ENCODE measurements around the gene UNC93A. TPM values are rescaled to one million over a fixed set of nuclear protein-coding genes. Genes with fewer than 3 reads are reported as not detected.
"Not testable (repeated sequence)": the region's sequence is repeated elsewhere in the genome, so short reads cannot be mapped to it uniquely, and the experiment has no call there.

UNC93A gene
- total RNA-seq, 1 experiment from 2014 or later, result not detected

- Histone ChIP-seq H3K4me1 (ENCODE audit: control insufficient read depth in 1 of 2, insufficient read depth in 2 of 2, low read length in 2 of 2) (no peaks in the 10 kb centered on the region), H3K27me3 (ENCODE audit: insufficient read depth, low read length) (peaks cover 25% of the 10 kb centered on the region), H3K9me3 (ENCODE audit: control insufficient read depth in 1 of 2, insufficient read depth in 1 of 2, low read depth in 1 of 2, low read length in 2 of 2) (no peaks in the 10 kb centered on the region), H2AFZ (ENCODE audit: low read depth, low read length, poor library complexity, severe bottlenecking) (no peak overlapping the region), H4K20me1 (ENCODE audit: insufficient read depth) (no peaks in the 10 kb centered on the region), H3K79me2 (ENCODE audit: insufficient read depth, low read length) (no peaks in the 10 kb centered on the region), H3K4me2 (ENCODE audit: low read length) (no peak overlapping the region), H3K4me3 (replicated peaks in 1 of 2; ENCODE audit: low read depth in 1 of 2, low read length in 2 of 2) (no peak overlapping the region), H3K36me3 (ENCODE audit: control insufficient read depth in 1 of 2, insufficient read depth in 2 of 2, low read length in 2 of 2) (no peaks in the 10 kb centered on the region), H3K9me2 (ENCODE audit: insufficient read depth) (no peaks in the 10 kb centered on the region), H3K9ac (ENCODE audit: low read length) (no peak overlapping the region), H3K27ac (ENCODE audit: low read depth, low read length) (no peak overlapping the region)
- ChIA-PET POLR2A (no interaction called here), RAD21 (ENCODE audit: low non-redundant PET in 1 of 2, low total read pairs in 2 of 2, uncharacterized antibody in 2 of 2, unreplicated experiment in 2 of 2) (no interaction called here), CTCF (no interaction called here)
- TF ChIP-seq POLR2AphosphoS5 (IDR thresholded peaks at IDR 0.05; ENCODE audit: low read depth, low read length), result no peak
- no peak for TF ChIP-seq REST (IDR thresholded peaks at IDR 0.05; ENCODE audit: low read depth)
- DNase-seq (ENCODE audit: low read depth, low spot score) (no peak), ATAC-seq (no peak)
- intact Hi-C loops (cut with micrococcal nuclease), result loop anchor here (10.0 kb wide), 2 partner anchors 103 to 513 kb away; no protein-coding TSS in a partner anchor
- no TSS peak for BruUV-seq (replicated peaks)
These were observed 3.5 kb upstream of the UNC93A start for GRCh38 chr6:167287513-167288048.

DNA sequence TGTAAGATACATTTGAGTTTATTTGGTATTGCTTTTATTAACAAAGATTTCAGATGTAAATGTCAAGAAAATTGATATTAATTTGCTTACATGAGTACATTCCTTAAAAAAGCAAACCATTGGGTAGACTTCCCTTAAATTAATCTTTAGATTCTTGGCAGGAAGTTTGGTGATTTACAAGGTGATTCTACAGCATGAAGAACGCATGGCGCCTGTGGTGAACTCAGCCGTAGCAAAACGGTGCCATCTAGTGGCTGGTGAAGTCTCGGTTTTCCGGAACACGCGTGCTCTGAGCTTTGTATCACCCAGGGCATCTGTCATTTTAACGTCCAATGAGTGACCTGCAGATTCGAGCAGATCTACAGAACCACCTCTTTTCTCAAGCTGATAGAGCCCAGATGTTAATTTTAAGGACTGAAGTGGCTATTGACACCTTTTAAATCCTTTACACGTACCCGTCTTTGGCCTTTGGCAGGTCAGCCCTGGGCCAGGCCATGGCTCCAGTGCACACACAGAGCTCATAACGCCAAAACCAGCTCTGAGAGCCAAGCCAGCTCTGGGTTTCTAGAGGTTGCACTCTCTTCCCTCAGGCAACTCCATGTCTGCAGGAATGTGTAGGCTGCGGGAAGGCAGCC lies 2.4 kb upstream of the UNC93A start:
- H3K27me3 ChIP-seq (ENCODE audit: insufficient read depth, low read length), result peaks cover 27% of the 10 kb centered on the region

More for the DNA sequence above, 2.4 kb upstream of the UNC93A start:
- H3K4me2 ChIP-seq (ENCODE audit: low read length); H3K9me3 ChIP-seq (ENCODE audit: control insufficient read depth in 1 of 2, insufficient read depth in 1 of 2, low read depth in 1 of 2, low read length in 2 of 2); H3K4me1 ChIP-seq (ENCODE audit: control insufficient read depth in 1 of 2, insufficient read depth in 2 of 2, low read length in 2 of 2); H3K9me2 ChIP-seq (ENCODE audit: insufficient read depth); H4K20me1 ChIP-seq (ENCODE audit: insufficient read depth); H3K9ac ChIP-seq (ENCODE audit: low read length); RAD21 ChIA-PET (ENCODE audit: low non-redundant PET in 1 of 2, low total read pairs in 2 of 2, uncharacterized antibody in 2 of 2, unreplicated experiment in 2 of 2); H3K4me3 ChIP-seq (replicated peaks in 1 of 2; ENCODE audit: low read depth in 1 of 2, low read length in 2 of 2); POLR2A ChIA-PET; H3K27ac ChIP-seq (ENCODE audit: low read depth, low read length); H3K36me3 ChIP-seq (ENCODE audit: control insufficient read depth in 1 of 2, insufficient read depth in 2 of 2, low read length in 2 of 2); H3K79me2 ChIP-seq (ENCODE audit: insufficient read depth, low read length); BruUV-seq (replicated peaks): not testable (repeated sequence)
- intact Hi-C loops (cut with micrococcal nuclease), result loop anchor here (10.0 kb wide), 2 partner anchors 104 to 514 kb away; no protein-coding TSS in a partner anchor
- CTCF ChIA-PET, result interaction anchor here (0.8 kb wide), 1 partner anchor 62 kb away, joined by 3 read pairs; no protein-coding TSS in a partner anchor
- ATAC-seq, result peak; percentile 93
- H2AFZ ChIP-seq (ENCODE audit: low read depth, low read length, poor library complexity, severe bottlenecking), result peak overlapping the region; percentile 65
- TF ChIP-seq RAD21 (IDR thresholded peaks at IDR 0.05; ENCODE audit: low read depth), result peak; percentile 67
- TF ChIP-seq MAX (IDR thresholded peaks at IDR 0.05), result peak; percentile 54
- TF ChIP-seq, protein P1, sequence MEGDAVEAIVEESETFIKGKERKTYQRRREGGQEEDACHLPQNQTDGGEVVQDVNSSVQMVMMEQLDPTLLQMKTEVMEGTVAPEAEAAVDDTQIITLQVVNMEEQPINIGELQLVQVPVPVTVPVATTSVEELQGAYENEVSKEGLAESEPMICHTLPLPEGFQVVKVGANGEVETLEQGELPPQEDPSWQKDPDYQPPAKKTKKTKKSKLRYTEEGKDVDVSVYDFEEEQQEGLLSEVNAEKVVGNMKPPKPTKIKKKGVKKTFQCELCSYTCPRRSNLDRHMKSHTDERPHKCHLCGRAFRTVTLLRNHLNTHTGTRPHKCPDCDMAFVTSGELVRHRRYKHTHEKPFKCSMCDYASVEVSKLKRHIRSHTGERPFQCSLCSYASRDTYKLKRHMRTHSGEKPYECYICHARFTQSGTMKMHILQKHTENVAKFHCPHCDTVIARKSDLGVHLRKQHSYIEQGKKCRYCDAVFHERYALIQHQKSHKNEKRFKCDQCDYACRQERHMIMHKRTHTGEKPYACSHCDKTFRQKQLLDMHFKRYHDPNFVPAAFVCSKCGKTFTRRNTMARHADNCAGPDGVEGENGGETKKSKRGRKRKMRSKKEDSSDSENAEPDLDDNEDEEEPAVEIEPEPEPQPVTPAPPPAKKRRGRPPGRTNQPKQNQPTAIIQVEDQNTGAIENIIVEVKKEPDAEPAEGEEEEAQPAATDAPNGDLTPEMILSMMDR (IDR thresholded peaks at IDR 0.05 in 2 of 3, conservative IDR thresholded peaks at IDR 0.05 in 1 of 3; ENCODE audit: borderline replicate concordance in 1 of 3, insufficient read depth in 1 of 3, low read depth in 2 of 3, low read length in 2 of 3), result peak; percentile 45 to 59 (median 54)
- DNase-seq (ENCODE audit: low read depth, low spot score), result peak; percentile 28

Data from HCT116 (cell line).